MM.1S (cell line): Measurements from ENCODE around the gene SLC1A7.

Experiments
- CTCF ChIP-seq: fragments of 300-600 bp; sonication (generic); IDR thresholded peaks from 2 replicates; pipeline ENCODE4 v1.5.1; 2016; ENCODE audit warnings: antibody characterized with exemption, low read length, mixed read lengths
- EZH2phosphoT487 ChIP-seq: fragments of 300-600 bp; sonication (generic); IDR thresholded peaks from 2 replicates; pipeline ENCODE4 v1.6.1; 2018; ENCODE audit warnings: antibody characterized with exemption, low read length

GRCh38 chr1:53076721-53077598 lies 65.5 kb downstream of the SLC1A7 start:
- TF ChIP-seq CTCF = no peak
- TF ChIP-seq EZH2phosphoT487 = no peak
